GM13976 (cell line): ENCODE measurements around the gene SERINC2.
"Not testable (repeated sequence)": the region's sequence is repeated elsewhere in the genome, so short reads cannot be mapped to it uniquely, and the experiment has no call there.

ENCODE experiments used
- DNase-seq: peaks from one replicate; pipeline ENCODE4 v3.0.0; 2012; ENCODE audit warnings: low spot score
- CTCF ChIP-seq: IDR thresholded peaks from 2 replicates; pipeline ENCODE4 v1.5.1; 2012; ENCODE audit warnings: borderline replicate concordance, mild to moderate bottlenecking; ENCODE audit not compliant: insufficient read depth; ENCODE audit errors: extremely low read depth, missing control alignments, control extremely low read depth
- in situ Hi-C: fragments of 300-500 bp; cut with MboI; formaldehyde crosslinking; loops from one replicate; pipeline ENCODE4 v1.12.0; 2022; ENCODE audit warnings: low sequenced_read_pairs, mixed read lengths, inconsistent platforms; ENCODE audit not compliant: unreplicated experiment

The SERINC2 gene

GRCh38 chr1:31460027-31460426, 47.0 kb downstream of the SERINC2 start:
- DNase-seq: no peak
- no peak for TF ChIP-seq CTCF
- in situ Hi-C loops: no loop called here

GRCh38 chr1:31467005-31467674, 54.1 kb downstream of the SERINC2 start:
- in situ Hi-C loops: no loop called here
- no peak for DNase-seq
- TF ChIP-seq CTCF: no peak

- in situ Hi-C loops: no loop called here
These were observed 57.8 kb downstream of the SERINC2 start for GRCh38 chr1:31470794-31471315.

GRCh38 chr1:31471452-31472313, 58.7 kb downstream of the SERINC2 start:
- DNase-seq: not testable (repeated sequence)

More at GRCh38 chr1:31470794-31471315, 57.8 kb downstream of the SERINC2 start:
- DNase-seq: no peak
- TF ChIP-seq CTCF: no peak

GRCh38 chr1:31472314-31472651, 59.3 kb downstream of the SERINC2 start:
- in situ Hi-C loops: not testable (repeated sequence)

More at GRCh38 chr1:31471452-31472313, 58.7 kb downstream of the SERINC2 start:
- in situ Hi-C loops: not testable (repeated sequence)

GRCh38 chr1:31472673-31473072, 59.7 kb downstream of the SERINC2 start:
- in situ Hi-C loops, DNase-seq: not testable (repeated sequence)

More at GRCh38 chr1:31472314-31472651, 59.3 kb downstream of the SERINC2 start:
- not testable (repeated sequence) for DNase-seq

GRCh38 chr1:31473508-31473907, 60.5 kb downstream of the SERINC2 start:
- in situ Hi-C loops, DNase-seq: not testable (repeated sequence)

- in situ Hi-C loops, DNase-seq: not testable (repeated sequence)
These were observed 61.6 kb downstream of the SERINC2 start for GRCh38 chr1:31474567-31474966.

GRCh38 chr1:31476891-31477846, 64.2 kb downstream of the SERINC2 start:
- in situ Hi-C loops: no loop called here
- DNase-seq: no peak
- no peak for TF ChIP-seq CTCF
